Pancreas (tissue), 10 donors: ENCODE measurements around the gene ODAD3. TPM values are rescaled to one million over a fixed set of nuclear protein-coding genes. Genes with fewer than 3 reads are reported as not detected.

Experiments
- ATAC-seq, 4 donors: fragments of 200-7000 bp; cut with Tn5 transposase; one replicate each; pipeline versions ENCODE4 v1.8.0 to v1.9.1; 2020; ENCODE audit warnings: mild to moderate bottlenecking in 4 of 4, moderate library complexity in 4 of 4
- DNase-seq, 6 donors: peaks; one replicate each; pipeline ENCODE4 v3.0.0-alpha.2; 2020
- FAIRE-seq: peaks from 2 replicates; lab custom pipeline; 2012; peaks lifted over from hg19 to GRCh38; lab: Jason Lieb, UNC
- H3K27ac ChIP-seq, 4 donors: fragments of 200-600 bp; sonication (generic); 1 replicate in 3 of 4; 2 replicates in 1 of 4; pipeline versions ENCODE4 v1.5.0 to v1.8.0; 2020
- H3K27me3 ChIP-seq, 4 donors: fragments of 200-600 bp; one replicate each; pipeline ENCODE4 v1.8.0; 2021
- H3K36me3 ChIP-seq, 3 donors: fragments of 200-600 bp; sonication (generic) in 1 of 3; one replicate each; pipeline versions ENCODE4 v1.5.0 to v1.8.0; 2020 to 2021
- H3K4me1 ChIP-seq, 3 donors: fragments of 200-600 bp; one replicate each; pipeline ENCODE4 v1.8.0; 2021
- H3K4me3 ChIP-seq, 4 donors: fragments of 200-600 bp; sonication (generic) in 2 of 4; one replicate each; pipeline versions ENCODE4 v1.5.0 to v1.8.0; 2020 to 2021
- H3K9me3 ChIP-seq, 4 donors: fragments of 200-600 bp; one replicate each; pipeline ENCODE4 v1.8.0; 2021
- WGBS, 2 donors: extraction: QIAGEN DNeasy Blood & Tissue Kit; methylation state at CpG; one replicate each; pipeline ENCODE4 v1.1.7; 2013; 5-methylcytosine and 5-hydroxymethylcytosine counted together
- intact Hi-C, 3 donors: fragments of 100-400 bp; cut with DNase I; formaldehyde crosslinking; loops; one replicate each; pipeline versions ENCODE4 v1.11.1 to v1.14.2; 2022
- polyA plus RNA-seq, 2 donors: library from polyadenylated mRNA; stranded (reverse); fragments of 200-250 nt; gene quantifications; one replicate each; pipeline ENCODE4 v1.2.3, GENCODE V29; 2013
- total RNA-seq, 6 donors: library from RNA; stranded (reverse); fragmentation: NEBNext Ultra II Directional in 4 of 6; extraction: Animal tissue kit (Norgen Biotek cat#: 25700) in 4 of 6; gene quantifications; one replicate each; pipeline versions ENCODE4 v1.2.1 to v1.2.4, GENCODE V29; 2021 to 2023
- TF ChIP-seq, protein P1 (sequence below), 4 donors: fragments of 200-600 bp; sonication (generic) in 3 of 4; IDR thresholded peaks; one replicate each; pipeline versions ENCODE4 v1.5.0 to v1.8.0; 2021; ENCODE audit warnings: antibody characterized with exemption in 4 of 4
- donor health status: healthy with polysubstance abuse.
- donor health status: DM: no; HTN: no; CAD: no; lungs with moderate emphysema.
- donor health status: DM: no; HTN: no; CAD: no.
- donor health status: control.
- donor health status: control.
- donor health status: Bipolar disorder and iron deficiency.
- donor health status: DM: yes; HTN: yes; CAD: no.
- donor health status: DM: no; HTN: no; CAD: no.
- donor health status: DM: no; HTN: no; CAD: no.
- donor health status: DM: yes; HTN: yes; CAD: no.

Gene ODAD3
- total and polyA plus RNA-seq, 8 donors = 0.13 to 1.8 (median 0.38) TPM

GRCh38 chr19:11425719-11426457 is 9.0 kb downstream of the ODAD3 start:
- Histone ChIP-seq H3K9me3 (no peaks in the 10 kb centered on the region), H3K27me3 (no peaks in the 10 kb centered on the region), H3K4me1 (peaks cover 0 to 6% (median 0%) of the 10 kb centered on the region in 3 donors), H3K4me3 (no peak overlapping the region), H3K36me3 (no peaks in the 10 kb centered on the region), H3K27ac (no peak overlapping the region)
- intact Hi-C loops = no loop called here
- ATAC-seq = no peak
- TF ChIP-seq, protein P1, sequence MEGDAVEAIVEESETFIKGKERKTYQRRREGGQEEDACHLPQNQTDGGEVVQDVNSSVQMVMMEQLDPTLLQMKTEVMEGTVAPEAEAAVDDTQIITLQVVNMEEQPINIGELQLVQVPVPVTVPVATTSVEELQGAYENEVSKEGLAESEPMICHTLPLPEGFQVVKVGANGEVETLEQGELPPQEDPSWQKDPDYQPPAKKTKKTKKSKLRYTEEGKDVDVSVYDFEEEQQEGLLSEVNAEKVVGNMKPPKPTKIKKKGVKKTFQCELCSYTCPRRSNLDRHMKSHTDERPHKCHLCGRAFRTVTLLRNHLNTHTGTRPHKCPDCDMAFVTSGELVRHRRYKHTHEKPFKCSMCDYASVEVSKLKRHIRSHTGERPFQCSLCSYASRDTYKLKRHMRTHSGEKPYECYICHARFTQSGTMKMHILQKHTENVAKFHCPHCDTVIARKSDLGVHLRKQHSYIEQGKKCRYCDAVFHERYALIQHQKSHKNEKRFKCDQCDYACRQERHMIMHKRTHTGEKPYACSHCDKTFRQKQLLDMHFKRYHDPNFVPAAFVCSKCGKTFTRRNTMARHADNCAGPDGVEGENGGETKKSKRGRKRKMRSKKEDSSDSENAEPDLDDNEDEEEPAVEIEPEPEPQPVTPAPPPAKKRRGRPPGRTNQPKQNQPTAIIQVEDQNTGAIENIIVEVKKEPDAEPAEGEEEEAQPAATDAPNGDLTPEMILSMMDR (IDR thresholded peaks at IDR 0.05) = no peak
- 87% methylated on average over 28 of the region's 28 CpGs for WGBS, 2 donors
- peak in 1 of 6 donors; percentile 68 for DNase-seq
- FAIRE-seq = no peak

GRCh38 chr19:11423791-11424181 is 11.1 kb downstream of the ODAD3 start:
- ATAC-seq = no peak
- Histone ChIP-seq H3K9me3 (no peaks in the 10 kb centered on the region), H3K27ac (no peak overlapping the region), H3K27me3 (no peaks in the 10 kb centered on the region), H3K4me1 (peaks cover 0 to 6% (median 0%) of the 10 kb centered on the region in 3 donors), H3K4me3 (no peak overlapping the region), H3K36me3 (no peaks in the 10 kb centered on the region)
- DNase-seq = peak in 2 of 6 donors; percentile 48 to 77
- no peak for FAIRE-seq
- WGBS, 2 donors = 11 to 14% methylated on average over 18 to 22 of the region's 22 CpGs
- intact Hi-C loops = no loop called here
- TF ChIP-seq, protein P1 (IDR thresholded peaks at IDR 0.05) = no peak

- TF ChIP-seq, protein P1 (IDR thresholded peaks at IDR 0.05) = no peak
- peaks cover 0 to 6% (median 0%) of the 10 kb centered on the region in 3 donors for H3K4me1 ChIP-seq
- H3K4me3 ChIP-seq = no peak overlapping the region
- ATAC-seq (no peak), DNase-seq (peak in 2 of 6 donors; percentile 52 to 72), FAIRE-seq (no peak)
- no peaks in the 10 kb centered on the region for H3K27me3 ChIP-seq
- 73 to 75% methylated on average over 27 of the region's 27 CpGs for WGBS, 2 donors
- no peak overlapping the region for H3K27ac ChIP-seq
- intact Hi-C loops = no loop called here
- H3K9me3 ChIP-seq = no peaks in the 10 kb centered on the region
- no peaks in the 10 kb centered on the region for H3K36me3 ChIP-seq
Observed at GRCh38 chr19:11423164-11423790, 11.6 kb downstream of the ODAD3 start.

- intact Hi-C loops = no loop called here
- DNase-seq = peak; percentile 76 to 91 (median 84)
- TF ChIP-seq, protein P1 (IDR thresholded peaks at IDR 0.05) = no peak
- Histone ChIP-seq H3K9me3 (no peaks in the 10 kb centered on the region), H3K27me3 (no peaks in the 10 kb centered on the region), H3K27ac (peak overlapping the region in 1 of 4 donors; percentile 17), H3K4me3 (peak overlapping the region in 2 of 4 donors; percentile 25 to 39), H3K4me1 (peaks cover 0 to 6% (median 0%) of the 10 kb centered on the region in 3 donors), H3K36me3 (no peaks in the 10 kb centered on the region)
- peak; percentile 58 to 73 (median 62) for ATAC-seq
- 18 to 25% methylated on average over 45 to 56 of the region's 56 CpGs for WGBS, 2 donors
- no peak for FAIRE-seq
Observed at GRCh38 chr19:11422163-11423065, 12.5 kb downstream of the ODAD3 start.
